Glutamatergic neuron (in vitro differentiated cells): Measurements from ENCODE around the gene KRTAP21-3. TPM values are rescaled to one million over a fixed set of nuclear protein-coding genes. Genes with fewer than 3 reads are reported as not detected.

ENCODE experiments used
- DNase-seq: peaks from one replicate; pipeline ENCODE4 v3.0.0; 2022
- H3K27ac Mint-ChIP-seq: one replicate; pipeline ENCODE4 v1.8.0; 2020; ENCODE audit warnings: mild to moderate bottlenecking, mixed read lengths, inconsistent platforms; ENCODE audit not compliant: unreplicated experiment
- H3K27me3 Mint-ChIP-seq: one replicate; pipeline ENCODE4 v1.8.0; 2020; ENCODE audit warnings: mild to moderate bottlenecking, moderate library complexity, mixed read lengths, inconsistent platforms; ENCODE audit not compliant: unreplicated experiment
- H3K36me3 Mint-ChIP-seq: one replicate; pipeline ENCODE4 v1.8.0; 2020; ENCODE audit warnings: mild to moderate bottlenecking, mixed read lengths, inconsistent platforms; ENCODE audit not compliant: unreplicated experiment
- H3K4me1 Mint-ChIP-seq: one replicate; pipeline ENCODE4 v1.8.0; 2020; ENCODE audit warnings: mild to moderate bottlenecking, low read depth, mixed read lengths, inconsistent platforms; ENCODE audit not compliant: unreplicated experiment
- H3K4me3 Mint-ChIP-seq: one replicate; pipeline ENCODE4 v1.8.0; 2020; ENCODE audit warnings: mild to moderate bottlenecking, mixed read lengths, inconsistent platforms; ENCODE audit not compliant: unreplicated experiment
- H3K9me3 Mint-ChIP-seq: one replicate; pipeline ENCODE4 v1.8.0; 2020; ENCODE audit warnings: mild to moderate bottlenecking, moderate library complexity, mixed read lengths, inconsistent platforms; ENCODE audit not compliant: unreplicated experiment
- total RNA-seq: library from RNA; stranded (reverse); fragmentation: NEBNext Ultra II Directional; extraction: Animal tissue kit (Norgen Biotek cat#: 25700); gene quantifications from one replicate; pipeline ENCODE4 v1.2.1, GENCODE V29; 2021; ENCODE audit not compliant: unreplicated experiment
- TF ChIP-seq, protein P1 (sequence below): fragments of 200-600 bp; sonication (generic); IDR thresholded peaks from one replicate; pipeline ENCODE4 v1.5.0; 2021; ENCODE audit not compliant: partially characterized antibody, unreplicated experiment

Gene KRTAP21-3
- total RNA-seq, 1 donor from 2014 or later, result not detected

DNA sequence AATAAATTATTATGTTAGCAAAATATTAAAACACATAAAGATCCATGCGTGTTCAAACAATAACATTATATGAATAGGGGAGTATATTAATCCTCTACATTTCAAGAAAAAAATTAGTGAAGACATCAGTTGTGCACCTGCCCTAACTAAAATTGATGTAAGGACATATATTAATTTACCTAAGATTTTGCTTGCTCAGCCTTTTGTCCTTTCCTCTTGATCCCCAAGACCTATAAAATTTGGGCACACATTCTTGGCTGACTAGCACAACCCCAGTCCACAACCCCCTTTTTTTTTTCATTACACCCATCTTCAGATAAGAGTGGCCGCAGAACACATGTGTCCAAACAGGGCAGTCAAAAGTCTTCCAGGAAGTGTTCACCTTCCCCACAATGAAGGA lies 21.9 kb upstream of the KRTAP21-3 start:
- no peak for DNase-seq
- no peak overlapping the region for H3K4me3 Mint-ChIP-seq
- no peaks in the 10 kb centered on the region for H3K9me3 Mint-ChIP-seq
- H3K27ac Mint-ChIP-seq, result no peak overlapping the region
- no peaks in the 10 kb centered on the region for H3K36me3 Mint-ChIP-seq
- TF ChIP-seq, protein P1, sequence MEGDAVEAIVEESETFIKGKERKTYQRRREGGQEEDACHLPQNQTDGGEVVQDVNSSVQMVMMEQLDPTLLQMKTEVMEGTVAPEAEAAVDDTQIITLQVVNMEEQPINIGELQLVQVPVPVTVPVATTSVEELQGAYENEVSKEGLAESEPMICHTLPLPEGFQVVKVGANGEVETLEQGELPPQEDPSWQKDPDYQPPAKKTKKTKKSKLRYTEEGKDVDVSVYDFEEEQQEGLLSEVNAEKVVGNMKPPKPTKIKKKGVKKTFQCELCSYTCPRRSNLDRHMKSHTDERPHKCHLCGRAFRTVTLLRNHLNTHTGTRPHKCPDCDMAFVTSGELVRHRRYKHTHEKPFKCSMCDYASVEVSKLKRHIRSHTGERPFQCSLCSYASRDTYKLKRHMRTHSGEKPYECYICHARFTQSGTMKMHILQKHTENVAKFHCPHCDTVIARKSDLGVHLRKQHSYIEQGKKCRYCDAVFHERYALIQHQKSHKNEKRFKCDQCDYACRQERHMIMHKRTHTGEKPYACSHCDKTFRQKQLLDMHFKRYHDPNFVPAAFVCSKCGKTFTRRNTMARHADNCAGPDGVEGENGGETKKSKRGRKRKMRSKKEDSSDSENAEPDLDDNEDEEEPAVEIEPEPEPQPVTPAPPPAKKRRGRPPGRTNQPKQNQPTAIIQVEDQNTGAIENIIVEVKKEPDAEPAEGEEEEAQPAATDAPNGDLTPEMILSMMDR, result no peak
- no peaks in the 10 kb centered on the region for H3K4me1 Mint-ChIP-seq
- no peaks in the 10 kb centered on the region for H3K27me3 Mint-ChIP-seq

DNA sequence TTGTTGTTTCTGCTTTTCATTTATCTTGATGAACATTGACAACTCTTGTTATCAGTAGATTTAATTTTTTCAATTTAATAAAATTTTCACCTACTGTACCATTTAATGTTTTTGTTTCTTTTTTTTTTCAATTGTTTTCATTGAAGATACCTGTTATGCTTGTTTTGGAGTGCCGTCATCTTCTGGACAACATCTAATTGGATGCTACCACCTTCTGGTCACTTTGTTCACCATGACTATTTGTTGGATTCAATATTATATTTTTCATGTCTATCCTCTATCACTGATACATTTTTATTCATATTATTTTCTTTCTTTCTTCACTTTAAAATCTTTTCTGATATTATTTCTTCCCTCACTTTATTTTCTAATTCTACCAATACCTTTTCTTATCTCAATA lies 14.4 kb upstream of the KRTAP21-3 start:
- no peak for DNase-seq
- H3K4me1 Mint-ChIP-seq, result no peaks in the 10 kb centered on the region
- no peaks in the 10 kb centered on the region for H3K27me3 Mint-ChIP-seq
- H3K27ac Mint-ChIP-seq, result no peak overlapping the region
- no peaks in the 10 kb centered on the region for H3K9me3 Mint-ChIP-seq
- no peaks in the 10 kb centered on the region for H3K36me3 Mint-ChIP-seq
- TF ChIP-seq, protein P1, result no peak
- no peak overlapping the region for H3K4me3 Mint-ChIP-seq

DNA sequence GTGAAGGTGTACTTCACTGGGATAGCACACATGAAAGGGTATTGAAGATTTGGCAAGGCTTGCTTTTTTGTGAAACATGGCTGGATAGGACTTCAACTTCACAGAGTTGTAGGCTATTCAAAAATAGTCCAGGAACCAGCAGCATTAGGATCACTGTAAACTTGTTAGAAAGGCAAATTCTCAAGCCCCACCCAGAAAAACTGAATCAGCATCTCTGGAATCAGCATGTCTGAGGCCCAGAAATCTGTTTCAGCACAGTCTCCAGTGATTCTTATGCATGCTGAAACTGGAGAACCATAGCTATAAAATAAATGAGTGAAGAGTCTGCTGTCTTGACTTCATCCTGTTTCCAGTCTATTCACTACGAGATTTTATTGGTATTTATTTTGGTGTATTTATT lies 8.1 kb upstream of the KRTAP21-3 start:
- no peaks in the 10 kb centered on the region for H3K36me3 Mint-ChIP-seq
- no peaks in the 10 kb centered on the region for H3K4me1 Mint-ChIP-seq
- no peak overlapping the region for H3K4me3 Mint-ChIP-seq
- no peak overlapping the region for H3K27ac Mint-ChIP-seq
- TF ChIP-seq, protein P1, result no peak
- H3K9me3 Mint-ChIP-seq, result peaks cover 1% of the 10 kb centered on the region
- DNase-seq, result no peak
- H3K27me3 Mint-ChIP-seq, result no peaks in the 10 kb centered on the region

DNA sequence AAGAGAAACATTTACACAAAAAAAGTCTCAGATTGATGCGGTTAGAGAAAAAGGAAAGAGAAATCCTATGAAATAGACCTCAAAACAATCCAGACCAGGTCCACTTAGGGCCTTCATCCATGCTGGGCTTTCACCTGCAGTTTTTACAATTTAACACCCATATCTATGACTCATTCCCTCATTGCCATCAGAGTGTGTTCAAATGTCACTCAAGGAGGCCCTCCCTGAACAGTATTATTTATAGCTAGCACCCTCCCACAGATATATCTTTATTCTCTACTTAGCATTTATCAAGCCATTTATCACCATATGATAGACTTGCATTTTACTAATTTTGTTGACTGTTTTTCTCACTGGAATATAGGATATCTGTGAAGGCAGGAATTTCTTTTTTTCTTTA lies 824 bp upstream of the KRTAP21-3 start:
- no peak overlapping the region for H3K4me3 Mint-ChIP-seq
- H3K27me3 Mint-ChIP-seq, result peaks cover 4% of the 10 kb centered on the region
- TF ChIP-seq, protein P1, result no peak
- no peak overlapping the region for H3K27ac Mint-ChIP-seq
- no peaks in the 10 kb centered on the region for H3K36me3 Mint-ChIP-seq
- no peaks in the 10 kb centered on the region for H3K9me3 Mint-ChIP-seq
- DNase-seq, result no peak
- no peaks in the 10 kb centered on the region for H3K4me1 Mint-ChIP-seq

DNA sequence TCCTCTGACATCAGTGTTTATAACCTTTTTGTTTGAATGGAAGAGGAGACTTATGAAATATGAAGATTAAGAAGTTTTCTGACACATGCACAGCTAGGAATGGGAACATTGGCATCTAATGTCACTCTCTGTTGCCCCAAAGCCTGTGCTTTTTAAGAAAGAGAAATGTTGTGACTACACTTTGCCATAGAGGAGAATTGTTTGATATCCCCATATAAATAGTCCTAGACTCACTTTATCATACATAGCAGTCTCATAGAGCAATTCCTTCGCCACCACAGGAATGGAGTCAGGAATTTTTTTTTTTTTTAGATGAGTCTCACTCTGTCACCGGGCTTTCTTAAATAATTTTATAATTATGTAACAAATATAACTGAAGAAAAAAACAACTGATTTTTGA lies 1.5 kb downstream of the KRTAP21-3 start:
- DNase-seq, result no peak
- Mint-ChIP-seq H3K27me3 (peaks cover 4% of the 10 kb centered on the region), H3K27ac (no peak overlapping the region), H3K4me1 (no peaks in the 10 kb centered on the region), H3K9me3 (no peaks in the 10 kb centered on the region), H3K36me3 (no peaks in the 10 kb centered on the region), H3K4me3 (no peak overlapping the region)
- TF ChIP-seq, protein P1, result no peak
